Progenitor cell of endocrine pancreas (in vitro differentiated cells): ENCODE measurements around the gene BAHCC1. TPM values are rescaled to one million over a fixed set of nuclear protein-coding genes. Genes with fewer than 3 reads are reported as not detected.

ENCODE experiments used
- DNase-seq: peaks from one replicate; pipeline ENCODE4 v3.0.0; 2021; ENCODE audit warnings: low spot score; ENCODE audit not compliant: unreplicated experiment
- H3K27ac Mint-ChIP-seq: 2 replicates; pipeline ENCODE4 v1.8.0; 2021; ENCODE audit warnings: mild to moderate bottlenecking, moderate library complexity, mixed read lengths
- H3K27me3 Mint-ChIP-seq: 2 replicates; pipeline ENCODE4 v1.8.0; 2021; ENCODE audit warnings: mixed read lengths
- H3K36me3 Mint-ChIP-seq: 2 replicates; pipeline ENCODE4 v1.8.0; 2022; ENCODE audit warnings: mixed read lengths; ENCODE audit not compliant: insufficient read depth
- H3K4me1 Mint-ChIP-seq: 2 replicates; pipeline ENCODE4 v1.8.0; 2021; ENCODE audit warnings: low read depth, mixed read lengths
- H3K4me3 Mint-ChIP-seq: 2 replicates; pipeline ENCODE4 v1.8.0; 2021; ENCODE audit warnings: low read depth, mild to moderate bottlenecking, moderate library complexity, mixed read lengths
- H3K9me3 Mint-ChIP-seq: 2 replicates; pipeline ENCODE4 v1.8.0; 2021; ENCODE audit warnings: low read depth, mixed read lengths
- total RNA-seq: library from RNA; stranded (reverse); gene quantifications from 2 replicates; pipeline ENCODE4 v1.2.1, GENCODE V29; 2021
- TF ChIP-seq, protein P1 (sequence below): fragments of 200-600 bp; sonication (generic); IDR thresholded peaks from one replicate; pipeline ENCODE4 v1.5.0; 2021; ENCODE audit warnings: antibody characterized with exemption, mild to moderate bottlenecking; ENCODE audit not compliant: unreplicated experiment

Gene BAHCC1
- total RNA-seq, 1 donor from 2014 or later = 40.5 TPM

GRCh38 chr17:81458628-81459027, 63.4 kb downstream of the BAHCC1 start:
- Mint-ChIP-seq H3K27me3 (no peaks in the 10 kb centered on the region), H3K4me1 (no peaks in the 10 kb centered on the region), H3K9me3 (no peaks in the 10 kb centered on the region), H3K27ac (no peak overlapping the region), H3K36me3 (peaks cover 3% of the 10 kb centered on the region), H3K4me3 (no peak overlapping the region)
- no peak for DNase-seq
- TF ChIP-seq, protein P1, sequence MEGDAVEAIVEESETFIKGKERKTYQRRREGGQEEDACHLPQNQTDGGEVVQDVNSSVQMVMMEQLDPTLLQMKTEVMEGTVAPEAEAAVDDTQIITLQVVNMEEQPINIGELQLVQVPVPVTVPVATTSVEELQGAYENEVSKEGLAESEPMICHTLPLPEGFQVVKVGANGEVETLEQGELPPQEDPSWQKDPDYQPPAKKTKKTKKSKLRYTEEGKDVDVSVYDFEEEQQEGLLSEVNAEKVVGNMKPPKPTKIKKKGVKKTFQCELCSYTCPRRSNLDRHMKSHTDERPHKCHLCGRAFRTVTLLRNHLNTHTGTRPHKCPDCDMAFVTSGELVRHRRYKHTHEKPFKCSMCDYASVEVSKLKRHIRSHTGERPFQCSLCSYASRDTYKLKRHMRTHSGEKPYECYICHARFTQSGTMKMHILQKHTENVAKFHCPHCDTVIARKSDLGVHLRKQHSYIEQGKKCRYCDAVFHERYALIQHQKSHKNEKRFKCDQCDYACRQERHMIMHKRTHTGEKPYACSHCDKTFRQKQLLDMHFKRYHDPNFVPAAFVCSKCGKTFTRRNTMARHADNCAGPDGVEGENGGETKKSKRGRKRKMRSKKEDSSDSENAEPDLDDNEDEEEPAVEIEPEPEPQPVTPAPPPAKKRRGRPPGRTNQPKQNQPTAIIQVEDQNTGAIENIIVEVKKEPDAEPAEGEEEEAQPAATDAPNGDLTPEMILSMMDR = no peak

DNA sequence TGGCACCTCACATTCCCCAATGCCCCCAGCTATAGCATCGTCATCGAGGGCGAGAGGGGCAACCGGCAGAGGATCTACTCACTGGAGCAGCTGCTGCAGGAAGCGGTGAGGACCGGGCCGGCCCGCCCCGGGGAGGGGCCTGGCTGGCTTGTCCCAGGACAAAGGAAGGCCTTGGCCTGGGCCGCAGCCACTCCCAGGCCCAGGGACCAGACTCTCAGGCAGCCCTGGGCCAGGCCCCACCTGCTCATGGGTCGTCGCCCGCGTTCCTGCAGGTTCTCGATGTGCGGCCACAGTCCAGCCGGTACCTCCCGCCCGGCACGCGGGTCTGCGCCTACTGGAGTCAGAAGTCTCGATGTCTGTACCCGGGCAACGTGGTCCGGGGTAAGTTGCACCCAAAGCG, 64.0 kb downstream of the BAHCC1 start:
- peaks cover 5% of the 10 kb centered on the region for H3K36me3 Mint-ChIP-seq
- H3K9me3 Mint-ChIP-seq = no peaks in the 10 kb centered on the region
- no peak for DNase-seq
- TF ChIP-seq, protein P1 = no peak
- H3K27ac Mint-ChIP-seq = no peak overlapping the region
- no peak overlapping the region for H3K4me3 Mint-ChIP-seq
- H3K4me1 Mint-ChIP-seq = no peaks in the 10 kb centered on the region
- H3K27me3 Mint-ChIP-seq = no peaks in the 10 kb centered on the region

- TF ChIP-seq, protein P1 = no peak
- H3K4me3 Mint-ChIP-seq = no peak overlapping the region
- H3K9me3 Mint-ChIP-seq = no peaks in the 10 kb centered on the region
- H3K4me1 Mint-ChIP-seq = no peaks in the 10 kb centered on the region
- H3K27me3 Mint-ChIP-seq = no peaks in the 10 kb centered on the region
- no peak for DNase-seq
- H3K36me3 Mint-ChIP-seq = peaks cover 5% of the 10 kb centered on the region
- H3K27ac Mint-ChIP-seq = no peak overlapping the region
These were observed 64.6 kb downstream of the BAHCC1 start for GRCh38 chr17:81459864-81460263.

DNA sequence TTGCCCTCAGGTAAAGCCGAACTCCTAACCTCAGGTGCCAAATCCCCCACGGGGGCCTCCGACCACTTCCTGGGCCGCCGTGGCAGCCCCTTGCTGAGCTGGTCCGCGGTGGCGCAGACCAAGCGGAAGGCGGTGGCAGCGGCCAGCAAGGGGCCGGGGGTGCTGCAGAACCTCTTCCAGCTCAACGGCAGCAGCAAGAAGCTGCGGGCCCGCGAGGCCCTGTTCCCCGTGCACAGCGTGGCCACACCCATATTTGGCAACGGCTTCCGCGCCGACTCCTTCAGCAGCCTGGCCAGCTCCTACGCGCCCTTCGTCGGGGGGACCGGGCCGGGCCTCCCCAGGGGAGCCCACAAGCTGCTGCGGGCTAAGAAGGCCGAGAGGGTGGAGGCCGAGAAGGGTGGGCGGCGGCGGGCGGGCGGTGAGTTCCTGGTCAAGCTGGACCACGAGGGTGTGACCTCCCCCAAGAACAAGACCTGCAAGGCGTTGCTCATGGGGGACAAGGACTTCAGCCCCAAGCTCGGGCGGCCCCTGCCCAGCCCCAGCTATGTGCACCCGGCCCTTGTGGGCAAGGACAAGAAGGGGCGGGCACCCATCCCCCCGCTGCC, 65.7 kb downstream of the BAHCC1 start:
- TF ChIP-seq, protein P1 = no peak
- no peak for DNase-seq
- no peaks in the 10 kb centered on the region for H3K27me3 Mint-ChIP-seq
- H3K4me3 Mint-ChIP-seq = no peak overlapping the region
- H3K9me3 Mint-ChIP-seq = no peaks in the 10 kb centered on the region
- H3K36me3 Mint-ChIP-seq = peaks cover 5% of the 10 kb centered on the region
- H3K4me1 Mint-ChIP-seq = peaks cover under 1% of the 10 kb centered on the region
- no peak overlapping the region for H3K27ac Mint-ChIP-seq

DNA sequence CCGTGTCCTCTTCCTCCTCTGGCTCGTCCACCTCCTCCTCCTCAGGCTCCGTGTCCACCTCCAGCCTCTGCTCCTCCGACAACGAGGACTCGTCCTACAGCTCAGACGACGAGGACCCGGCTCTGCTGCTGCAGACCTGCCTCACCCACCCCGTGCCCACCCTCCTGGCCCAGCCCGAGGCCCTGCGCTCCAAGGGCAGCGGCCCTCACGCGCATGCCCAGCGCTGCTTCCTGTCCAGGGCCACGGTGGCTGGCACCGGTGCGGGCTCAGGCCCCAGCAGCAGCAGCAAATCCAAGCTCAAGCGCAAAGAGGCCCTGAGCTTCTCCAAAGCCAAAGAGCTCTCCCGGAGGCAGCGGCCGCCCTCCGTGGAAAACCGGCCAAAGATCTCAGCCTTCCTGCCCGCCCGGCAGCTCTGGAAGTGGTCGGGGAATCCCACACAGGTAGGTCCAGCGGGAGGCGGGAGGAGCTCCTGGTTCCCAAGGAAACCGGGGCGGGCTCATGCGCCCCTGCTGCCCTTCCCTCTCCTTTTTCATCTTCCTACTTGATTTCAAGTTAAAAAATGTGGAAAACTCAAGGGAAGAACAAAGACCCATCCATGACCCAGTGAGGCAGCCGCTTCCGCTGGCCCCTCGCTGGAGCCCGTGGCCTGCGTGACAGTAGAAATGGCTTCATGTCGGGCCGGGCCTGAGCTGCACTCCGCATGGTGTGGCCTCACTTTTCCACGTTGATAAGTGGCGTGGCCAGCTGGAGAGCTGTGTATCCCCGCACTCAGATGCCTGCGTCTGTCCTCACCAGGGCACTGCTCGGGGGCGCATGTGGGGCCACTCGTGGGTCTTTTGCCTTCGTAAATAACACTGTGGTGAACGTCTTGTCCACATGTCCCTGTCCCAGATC, 66.6 kb downstream of the BAHCC1 start:
- no peaks in the 10 kb centered on the region for H3K27me3 Mint-ChIP-seq
- H3K9me3 Mint-ChIP-seq = no peaks in the 10 kb centered on the region

More for the DNA sequence above, 66.6 kb downstream of the BAHCC1 start:
- TF ChIP-seq, protein P1 = no peak
- Mint-ChIP-seq H3K4me1 (peaks cover 1% of the 10 kb centered on the region), H3K27ac (no peak overlapping the region), H3K36me3 (peaks cover 5% of the 10 kb centered on the region), H3K4me3 (no peak overlapping the region)
- no peak for DNase-seq
